H9 (cell line): ENCODE data around the gene TECPR2. TPM values are rescaled to one million over a fixed set of nuclear protein-coding genes. Genes with fewer than 3 reads are reported as not detected.

ENCODE experiments used
- DNase-seq: peaks from one replicate; pipeline ENCODE4 v3.0.0-alpha.2; 2017
- H2AFZ ChIP-seq: one replicate; pipeline ENCODE4 v1.6.1; 2013; ENCODE audit warnings: mild to moderate bottlenecking, low read length, control low read depth, moderate library complexity
- H2AK5ac ChIP-seq: 2 replicates; pipeline ENCODE4 v1.6.1; 2013; ENCODE audit warnings: low read length, control low read depth, mixed read lengths; ENCODE audit not compliant: insufficient read length
- H2BK120ac ChIP-seq: one replicate; pipeline ENCODE4 v1.6.1; 2013; ENCODE audit warnings: low read depth, mild to moderate bottlenecking, low read length, control low read depth, inconsistent platforms; ENCODE audit not compliant: poor library complexity, severe bottlenecking
- H2BK12ac ChIP-seq: 2 replicates; pipeline ENCODE4 v1.6.1; 2013; ENCODE audit warnings: low read length, control low read depth, mixed read lengths, low read depth; ENCODE audit not compliant: insufficient read length
- H2BK15ac ChIP-seq: 2 replicates; pipeline ENCODE4 v1.6.1; 2013; ENCODE audit warnings: low read depth, low read length, control low read depth
- H2BK20ac ChIP-seq: one replicate; pipeline ENCODE4 v1.6.1; 2013; ENCODE audit warnings: low read depth, mild to moderate bottlenecking, low read length, control low read depth, inconsistent platforms; ENCODE audit not compliant: poor library complexity, severe bottlenecking
- H2BK5ac ChIP-seq: 2 replicates; pipeline ENCODE4 v1.6.1; 2013; ENCODE audit warnings: low read length, control low read depth, mixed read lengths; ENCODE audit not compliant: insufficient read length
- H3K14ac ChIP-seq: 2 replicates; pipeline ENCODE4 v1.6.1; 2013; ENCODE audit warnings: low read length, control low read depth; ENCODE audit not compliant: insufficient read depth
- H3K18ac ChIP-seq: 2 replicates; pipeline ENCODE4 v1.6.1; 2013; ENCODE audit warnings: low read depth, mild to moderate bottlenecking, mixed read lengths, low read length, control low read depth; ENCODE audit not compliant: insufficient read length
- H3K23ac ChIP-seq: 2 replicates; pipeline ENCODE4 v1.6.1; 2013; ENCODE audit warnings: low read length, control low read depth, mixed read lengths, low read depth; ENCODE audit not compliant: insufficient read length
- H3K23me2 ChIP-seq: 2 replicates; pipeline ENCODE4 v1.6.1; 2013; ENCODE audit warnings: low read depth, mild to moderate bottlenecking, mixed read lengths, low read length, control low read depth; ENCODE audit not compliant: insufficient read length, poor library complexity, severe bottlenecking
- H3K27ac ChIP-seq: 2 replicates; pipeline ENCODE4 v1.5.1; 2013; ENCODE audit warnings: low read length, control low read depth, mixed read lengths, low read depth; ENCODE audit not compliant: insufficient read length
- H3K27me3 ChIP-seq: 2 replicates; pipeline ENCODE4 v1.6.1; 2013; ENCODE audit warnings: low read length, control low read depth, inconsistent platforms; ENCODE audit not compliant: insufficient read depth
- H3K4ac ChIP-seq: 2 replicates; pipeline ENCODE4 v1.6.1; 2013; ENCODE audit warnings: low read depth, mild to moderate bottlenecking, control low read depth, inconsistent platforms, low read length, moderate library complexity
- H3K4me1 ChIP-seq: 2 replicates; pipeline ENCODE4 v1.6.1; 2013; ENCODE audit warnings: low read length, control low read depth, inconsistent platforms; ENCODE audit not compliant: insufficient read depth
- H3K4me2 ChIP-seq: 2 replicates; pipeline ENCODE4 v1.6.1; 2013; ENCODE audit warnings: low read length, control low read depth, mixed read lengths; ENCODE audit not compliant: insufficient read length, insufficient read depth
- H3K56ac ChIP-seq: 2 replicates; pipeline ENCODE4 v1.6.1; 2013; ENCODE audit warnings: low read depth, mild to moderate bottlenecking, mixed read lengths, low read length, control low read depth; ENCODE audit not compliant: insufficient read length
- H3K79me1 ChIP-seq: 2 replicates; pipeline ENCODE4 v1.6.1; 2013; ENCODE audit warnings: low read depth, mild to moderate bottlenecking, moderate library complexity, low read length, control low read depth, inconsistent platforms; ENCODE audit not compliant: insufficient read depth, poor library complexity, severe bottlenecking
- H3K79me2 ChIP-seq: 2 replicates; pipeline ENCODE4 v1.6.1; 2013; ENCODE audit warnings: low read length, control low read depth, inconsistent platforms; ENCODE audit not compliant: insufficient read depth
- H3K9ac ChIP-seq: 2 replicates; pipeline ENCODE4 v1.6.1; 2013; ENCODE audit warnings: low read length, control low read depth, mixed read lengths; ENCODE audit not compliant: insufficient read length; ENCODE audit errors: extremely low read depth
- H3K9me3 ChIP-seq: one replicate; pipeline ENCODE4 v1.6.1; 2013; ENCODE audit warnings: low read depth, low read length, inconsistent platforms; ENCODE audit not compliant: control insufficient read depth
- H3T11ph ChIP-seq: one replicate; pipeline ENCODE4 v1.6.1; 2013; ENCODE audit warnings: mild to moderate bottlenecking, low read length, control low read depth, inconsistent platforms
- H4K20me1 ChIP-seq: one replicate; pipeline ENCODE4 v1.6.1; 2013; ENCODE audit not compliant: control insufficient read depth, insufficient read length, insufficient read depth
- H4K5ac ChIP-seq: 2 replicates; pipeline ENCODE4 v1.6.1; 2013; ENCODE audit warnings: low read depth, mild to moderate bottlenecking, mixed read lengths, low read length, control low read depth; ENCODE audit not compliant: insufficient read length
- H4K8ac ChIP-seq: replicated peaks from 2 replicates; pipeline ENCODE4 v1.6.1; 2013; ENCODE audit warnings: low read length, control low read depth, mixed read lengths, low read depth; ENCODE audit not compliant: insufficient read length
- H4K91ac ChIP-seq: 2 replicates; pipeline ENCODE4 v1.6.1; 2013; ENCODE audit warnings: low read depth, mild to moderate bottlenecking, moderate library complexity, mixed read lengths, low read length, control low read depth; ENCODE audit not compliant: insufficient read length
- H3K27ac Mint-ChIP-seq, 3 experiments: 2 replicates in 2 of 3; 3 replicates in 1 of 3; pipeline ENCODE4 v1.8.0; 2020 to 2021; ENCODE audit warnings: mixed read lengths in 3 of 3, mild to moderate bottlenecking in 1 of 3, moderate library complexity in 1 of 3
- H3K27me3 Mint-ChIP-seq: 2 replicates; pipeline ENCODE4 v1.8.0; 2021; ENCODE audit warnings: low read depth, mild to moderate bottlenecking, moderate library complexity, mixed read lengths
- H3K36me3 Mint-ChIP-seq, 3 experiments: 2 replicates in 2 of 3; 3 replicates in 1 of 3; pipeline ENCODE4 v1.8.0; 2020 to 2021; ENCODE audit warnings: low read depth in 3 of 3, mixed read lengths in 3 of 3; ENCODE audit not compliant: insufficient read depth in 1 of 3
- H3K4me1 Mint-ChIP-seq, 2 experiments: 2 replicates each; pipeline ENCODE4 v1.8.0; 2020; ENCODE audit warnings: mixed read lengths in 2 of 2
- H3K4me3 Mint-ChIP-seq, 2 experiments: 2 replicates in 1 of 2; 3 replicates in 1 of 2; pipeline ENCODE4 v1.8.0; 2020 to 2021; ENCODE audit warnings: mild to moderate bottlenecking in 2 of 2, mixed read lengths in 2 of 2, moderate library complexity in 1 of 2
- H3K9me3 Mint-ChIP-seq, 2 experiments: 2 replicates in 1 of 2; 3 replicates in 1 of 2; pipeline ENCODE4 v1.8.0; 2020; ENCODE audit warnings: mild to moderate bottlenecking in 2 of 2, mixed read lengths in 2 of 2, moderate library complexity in 1 of 2
- WGBS: extraction: QIAGEN DNeasy Blood & Tissue Kit; methylation state at CpG from one replicate; pipeline ENCODE4 v1.1.7; 2013; ENCODE audit warnings: missing lambda C conversion rate, low lambda C conversion rate, mixed read lengths; ENCODE audit not compliant: insufficient read length; ENCODE audit errors: extremely low coverage; 5-methylcytosine and 5-hydroxymethylcytosine counted together
- total RNA-seq: library from RNA; stranded (reverse); gene quantifications from 2 replicates; pipeline ENCODE4 v1.2.1, GENCODE V29; 2021
- TF ChIP-seq, protein P1 (sequence below): fragments of 200-600 bp; sonication (generic); conservative IDR thresholded peaks from 3 replicates; pipeline ENCODE4 v1.8.0; 2021; ENCODE audit warnings: antibody characterized with exemption, mild to moderate bottlenecking

The TECPR2 gene
- total RNA-seq, 1 experiment from 2014 or later = 15.4 TPM

GRCh38 chr14:102491366-102491765 is 128.6 kb downstream of the TECPR2 start:
- no peak overlapping the region for H3K27ac ChIP-seq
- H3K23me2 ChIP-seq = no peaks in the 10 kb centered on the region
- H3K9me3 Mint-ChIP-seq = no peaks in the 10 kb centered on the region; a peak in 1 of 5 replicates

More at GRCh38 chr14:102491366-102491765, 128.6 kb downstream of the TECPR2 start:
- no peak overlapping the region for H2AK5ac ChIP-seq
- H4K5ac ChIP-seq = no peak overlapping the region
- H3K23ac ChIP-seq = no peak overlapping the region
- no peak overlapping the region for H2BK15ac ChIP-seq
- H3K9me3 ChIP-seq = no peaks in the 10 kb centered on the region
- Mint-ChIP-seq H3K4me3 (no peak overlapping the region), H3K36me3 (no peaks in the 10 kb centered on the region), H3K27me3 (no peaks in the 10 kb centered on the region; the same call in 1 of the 2 replicates), H3K4me1 (peaks cover 3 to 4% of the 10 kb centered on the region in 2 experiments; a peak in 2 of 4 replicates), H3K27ac (no peak overlapping the region; a peak in 1 of 7 replicates)
- H3K27me3 ChIP-seq = no peaks in the 10 kb centered on the region
- no peaks in the 10 kb centered on the region for H3K79me1 ChIP-seq
- no peaks in the 10 kb centered on the region for H3K4me1 ChIP-seq
- no peak overlapping the region for H2AFZ ChIP-seq
- no peak overlapping the region for H3K9ac ChIP-seq
- H2BK20ac ChIP-seq = no peak overlapping the region
- no peak overlapping the region for H3K56ac ChIP-seq
- H3K14ac ChIP-seq = no peak overlapping the region; the same call in 1 of the 2 replicates
- H3K4me2 ChIP-seq = no peak overlapping the region
- TF ChIP-seq, protein P1, sequence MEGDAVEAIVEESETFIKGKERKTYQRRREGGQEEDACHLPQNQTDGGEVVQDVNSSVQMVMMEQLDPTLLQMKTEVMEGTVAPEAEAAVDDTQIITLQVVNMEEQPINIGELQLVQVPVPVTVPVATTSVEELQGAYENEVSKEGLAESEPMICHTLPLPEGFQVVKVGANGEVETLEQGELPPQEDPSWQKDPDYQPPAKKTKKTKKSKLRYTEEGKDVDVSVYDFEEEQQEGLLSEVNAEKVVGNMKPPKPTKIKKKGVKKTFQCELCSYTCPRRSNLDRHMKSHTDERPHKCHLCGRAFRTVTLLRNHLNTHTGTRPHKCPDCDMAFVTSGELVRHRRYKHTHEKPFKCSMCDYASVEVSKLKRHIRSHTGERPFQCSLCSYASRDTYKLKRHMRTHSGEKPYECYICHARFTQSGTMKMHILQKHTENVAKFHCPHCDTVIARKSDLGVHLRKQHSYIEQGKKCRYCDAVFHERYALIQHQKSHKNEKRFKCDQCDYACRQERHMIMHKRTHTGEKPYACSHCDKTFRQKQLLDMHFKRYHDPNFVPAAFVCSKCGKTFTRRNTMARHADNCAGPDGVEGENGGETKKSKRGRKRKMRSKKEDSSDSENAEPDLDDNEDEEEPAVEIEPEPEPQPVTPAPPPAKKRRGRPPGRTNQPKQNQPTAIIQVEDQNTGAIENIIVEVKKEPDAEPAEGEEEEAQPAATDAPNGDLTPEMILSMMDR = no peak
- no peak overlapping the region for H4K8ac ChIP-seq
- DNase-seq = no peak
- no peaks in the 10 kb centered on the region for H4K20me1 ChIP-seq
- no peak overlapping the region for H3K4ac ChIP-seq
- H3K18ac ChIP-seq = no peak overlapping the region
- H3T11ph ChIP-seq = no peak overlapping the region
- H2BK12ac ChIP-seq = no peak overlapping the region
- WGBS = no CpG with 5 or more reads among the region's 3 CpGs
- H4K91ac ChIP-seq = no peak overlapping the region
- no peak overlapping the region for H2BK120ac ChIP-seq
- no peaks in the 10 kb centered on the region for H3K79me2 ChIP-seq
- no peak overlapping the region for H2BK5ac ChIP-seq
